Activated naive CD4-positive, alpha-beta T cell treated with anti-CD3 and anti-CD28 coated beads, Interleukin-2, amount 10 ng/mL, durations not matched to agents 5 hours and 36 hours (primary cell): Measurements from ENCODE around the gene ZCCHC18. TPM values are rescaled to one million over a fixed set of nuclear protein-coding genes. Genes with fewer than 3 reads are reported as not detected.

Experiments
- total RNA-seq, 2 experiments: library from RNA; stranded (reverse); gene quantifications; one replicate each; pipeline ENCODE4 v1.2.3, GENCODE V29; 2021

The ZCCHC18 gene
- total RNA-seq = 1 to 10 TPM in 1 of 2 experiments, under 1 TPM in 1; 0.78 to 1.1 TPM

GRCh38 chrX:104112326-104112951 is at the start of gene ZCCHC18:
TSS of gene ZCCHC18 (plus strand) at chrX:104112523. CDS start at chrX:104114112, 1,589 bp downstream.

GRCh38 chrX:104075778-104076445 is 36.4 kb upstream of the ZCCHC18 start, which contains the start of gene TMSB15C:
TSS of gene TMSB15C (minus strand) at chrX:104076236.

GRCh38 chrX:104156630-104157529 is 44.6 kb downstream of the ZCCHC18 start, which contains the start of gene SLC25A53:
TSS of gene SLC25A53 (minus strand) at chrX:104157009. CDS start at chrX:104105257, 51,752 bp downstream.

Other genes starting within 250 kb of the ZCCHC18 start
- 1 to 10 TPM; 8.1 to 8.6 TPM for gene TMSB15B, start 149.9 kb upstream of the ZCCHC18 start, total RNA-seq
- gene H2BW1, start 98.8 kb upstream of the ZCCHC18 start, total RNA-seq = not detected
- not detected for gene H2BW2, start 72.6 kb upstream of the ZCCHC18 start, total RNA-seq
- gene TMSB15C, start 36.3 kb upstream of the ZCCHC18 start, total RNA-seq = 1 to 10 TPM; 2.9 to 4.1 TPM
- gene SLC25A53, start 44.5 kb downstream of the ZCCHC18 start, total RNA-seq = 1 to 10 TPM; 6.7 to 8.0 TPM
- gene FAM199X, start 53.9 kb downstream of the ZCCHC18 start, total RNA-seq = 10 to 100 TPM; 12.0 to 13.3 TPM
- not detected for gene ESX1, start 142.4 kb downstream of the ZCCHC18 start, total RNA-seq